ENCODE results near the gene GABRG2. TPM values are rescaled to one million over a fixed set of nuclear protein-coding genes. Genes with fewer than 3 reads are reported as not detected.

Gene GABRG2
- polyA plus RNA-seq, 1 donor (not counting 4 experiments of a cell fraction or from before 2014, with no cell fraction given) = not detected

- Histone ChIP-seq H3K4me1 (ENCODE audit: control insufficient read depth, extremely low read depth, insufficient read depth, low read length) (no peaks in the 10 kb centered on the region), H3K79me2 (ENCODE audit: control insufficient read depth, insufficient read depth, low read length) (no peaks in the 10 kb centered on the region), H3K27ac (ENCODE audit: control insufficient read depth, insufficient read depth, low read length) (no peak overlapping the region), H3K4me2 (ENCODE audit: control insufficient read depth, extremely low read depth, insufficient read depth, low read depth, low read length) (no peak overlapping the region), H2AFZ (ENCODE audit: control insufficient read depth, low read length) (no peak overlapping the region), H3K36me3 (ENCODE audit: control insufficient read depth in 2 of 2, extremely low read depth in 1 of 2, insufficient read depth in 2 of 2, low read length in 2 of 2) (no peaks in the 10 kb centered on the region), H3K4me3 (ENCODE audit: control insufficient read depth in 2 of 3, extremely low read depth in 1 of 3, insufficient read depth in 2 of 3, low read depth in 1 of 3, low read length in 3 of 3) (no peak overlapping the region), H3K27me3 (ENCODE audit: control insufficient read depth, extremely low read depth, insufficient read depth, low read length) (no peaks in the 10 kb centered on the region), H4K20me1 (ENCODE audit: control insufficient read depth, extremely low read depth, insufficient read depth, low read length) (no peaks in the 10 kb centered on the region), H3K9me3 (ENCODE audit: control insufficient read depth, low read depth, low read length) (no peaks in the 10 kb centered on the region), H3K9ac (ENCODE audit: control insufficient read depth, extremely low read depth, insufficient read depth, low read length) (no peak overlapping the region), H3K9me1 (ENCODE audit: control insufficient read depth, extremely low read depth, insufficient read depth, low read length) (no peaks in the 10 kb centered on the region)
- FAIRE-seq = no peak
- no peak for DNase-seq (ENCODE audit: low read depth, low spot score)
- dilution Hi-C loops (cut with MboI; ENCODE audit: extremely low pct_ligation_motif_present, low sequenced_read_pairs) = no loop called here
- TF ChIP-seq CTCF (optimal IDR thresholded peaks at IDR 0.05 in 1 of 3, IDR thresholded peaks at IDR 0.05 in 1 of 3, conservative IDR thresholded peaks at IDR 0.05 in 1 of 3; ENCODE audit: extremely low read depth in 1 of 3, insufficient read depth in 2 of 3, low read length in 3 of 3) (no peak), EZH2 (IDR thresholded peaks at IDR 0.05; ENCODE audit: low read length) (no peak)
Observed at GRCh38 chr5:162174358-162174974, 106.9 kb downstream of the GABRG2 start.

- DNase-seq (ENCODE audit: low read depth, low spot score) (no peak), FAIRE-seq (no peak)
- Histone ChIP-seq H3K27me3 (ENCODE audit: control insufficient read depth, extremely low read depth, insufficient read depth, low read length) (no peaks in the 10 kb centered on the region), H3K4me2 (ENCODE audit: control insufficient read depth, extremely low read depth, insufficient read depth, low read depth, low read length) (no peak overlapping the region), H3K9ac (ENCODE audit: control insufficient read depth, extremely low read depth, insufficient read depth, low read length) (no peak overlapping the region), H3K4me3 (ENCODE audit: control insufficient read depth in 2 of 3, extremely low read depth in 1 of 3, insufficient read depth in 2 of 3, low read depth in 1 of 3, low read length in 3 of 3) (no peak overlapping the region), H3K4me1 (ENCODE audit: control insufficient read depth, extremely low read depth, insufficient read depth, low read length) (no peaks in the 10 kb centered on the region), H3K9me3 (ENCODE audit: control insufficient read depth, low read depth, low read length) (no peaks in the 10 kb centered on the region), H3K79me2 (ENCODE audit: control insufficient read depth, insufficient read depth, low read length) (no peaks in the 10 kb centered on the region), H3K27ac (ENCODE audit: control insufficient read depth, insufficient read depth, low read length) (no peak overlapping the region), H2AFZ (ENCODE audit: control insufficient read depth, low read length) (no peak overlapping the region), H3K9me1 (ENCODE audit: control insufficient read depth, extremely low read depth, insufficient read depth, low read length) (no peaks in the 10 kb centered on the region), H3K36me3 (ENCODE audit: control insufficient read depth in 2 of 2, extremely low read depth in 1 of 2, insufficient read depth in 2 of 2, low read length in 2 of 2) (no peaks in the 10 kb centered on the region), H4K20me1 (ENCODE audit: control insufficient read depth, extremely low read depth, insufficient read depth, low read length) (no peaks in the 10 kb centered on the region)
- dilution Hi-C loops (cut with MboI; ENCODE audit: extremely low pct_ligation_motif_present, low sequenced_read_pairs) = no loop called here
- TF ChIP-seq EZH2 (IDR thresholded peaks at IDR 0.05; ENCODE audit: low read length) (no peak), CTCF (optimal IDR thresholded peaks at IDR 0.05 in 1 of 3, IDR thresholded peaks at IDR 0.05 in 1 of 3, conservative IDR thresholded peaks at IDR 0.05 in 1 of 3; ENCODE audit: extremely low read depth in 1 of 3, insufficient read depth in 2 of 3, low read length in 3 of 3) (no peak)
Observed at GRCh38 chr5:162187371-162187770, 119.8 kb downstream of the GABRG2 start.

All from keratinocyte (primary cell).